COR-L47 (cell line): Measurements from ENCODE around the gene RNF169.
A peak's percentile ranks its signal among the peaks of the same experiment; 100 is the strongest.
"Not testable (repeated sequence)": the region's sequence is repeated elsewhere in the genome, so short reads cannot be mapped to it uniquely, and the experiment has no call there.

Experiments
- DNase-seq: peaks from one replicate; lab custom pipeline; 2025; lab: John Stamatoyannopoulos, UW

RNF169 gene

DNA sequence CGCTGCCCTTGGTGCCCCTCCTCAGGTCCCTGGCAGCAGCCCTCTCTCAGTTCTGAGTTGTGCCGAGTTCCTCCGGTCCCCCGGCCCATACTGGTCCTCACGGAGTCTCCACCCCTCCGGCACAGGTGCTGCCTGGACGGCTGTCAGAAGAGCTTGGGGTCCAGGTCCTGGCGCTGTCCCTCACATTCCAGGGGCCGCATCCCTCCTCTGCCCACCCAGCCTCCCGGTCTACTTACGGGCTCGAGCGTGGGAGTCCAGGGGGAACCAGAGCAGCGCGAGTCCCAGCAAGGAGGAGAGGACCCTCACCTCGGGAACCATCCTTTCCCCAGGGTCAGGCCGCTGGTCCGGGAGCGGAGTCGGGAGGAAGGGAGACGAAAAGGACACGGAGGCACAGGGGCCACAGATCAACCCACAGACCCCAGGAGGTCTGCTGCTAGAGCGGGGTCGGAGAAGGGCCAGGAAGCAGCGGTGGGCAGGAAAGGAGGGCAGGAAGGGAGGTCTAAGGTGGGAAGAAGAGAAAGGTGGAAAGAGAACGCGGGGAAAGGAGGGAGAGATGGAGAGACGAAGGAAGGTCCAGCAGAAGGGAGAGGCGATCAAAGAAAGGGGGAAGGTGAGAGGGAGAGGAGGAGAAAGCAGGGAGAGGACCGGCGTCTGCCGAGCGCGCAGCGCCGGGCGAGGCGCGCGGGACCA is 17.9 kb upstream of the RNF169 start:
- DNase-seq, result no peak

DNA sequence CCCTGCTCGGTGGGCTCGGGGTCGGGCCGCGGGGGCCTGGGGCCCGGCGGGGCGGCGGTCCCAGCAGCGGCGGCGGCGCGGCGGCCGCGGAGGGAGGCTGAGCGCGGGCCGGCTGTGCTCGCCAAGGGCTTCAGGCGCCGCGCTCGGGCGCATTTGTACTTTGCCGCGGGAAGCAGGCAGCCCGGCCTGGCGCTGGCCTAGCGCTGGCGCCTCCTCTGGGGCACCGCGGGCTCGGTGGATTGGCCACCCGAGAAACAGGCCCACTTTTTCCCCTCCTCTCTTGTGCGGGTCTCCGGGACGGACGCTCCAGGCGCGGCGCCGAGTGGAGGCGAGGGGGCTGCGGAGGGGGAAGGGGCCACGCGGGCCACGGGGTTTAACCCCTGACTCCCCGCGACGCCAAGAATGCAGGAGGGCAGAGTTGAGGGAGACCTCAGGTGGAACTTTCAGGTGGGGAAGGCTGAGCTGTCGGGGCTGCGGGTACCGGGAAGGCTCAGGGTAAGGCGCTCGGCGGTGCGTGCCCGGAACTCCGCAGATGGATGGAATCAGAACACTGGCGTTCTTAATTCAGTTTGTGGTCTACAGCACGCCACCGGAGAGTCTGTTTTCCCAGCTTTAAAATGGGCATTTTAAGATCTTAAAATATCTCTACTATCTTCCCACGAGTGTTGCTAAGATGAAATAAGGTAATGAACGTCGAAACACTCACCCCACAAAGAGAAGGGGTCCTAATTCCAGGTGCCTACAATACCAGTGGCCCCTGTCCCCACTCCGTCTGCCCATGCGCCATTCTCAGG is 17.2 kb upstream of the RNF169 start, which contains the start of gene CHRDL2:
TSS of gene CHRDL2 (minus strand) at position 126 of the 794 bp plus-strand sequence. CDS start 538 bp downstream, outside the sequence.
- no peak for DNase-seq

DNA sequence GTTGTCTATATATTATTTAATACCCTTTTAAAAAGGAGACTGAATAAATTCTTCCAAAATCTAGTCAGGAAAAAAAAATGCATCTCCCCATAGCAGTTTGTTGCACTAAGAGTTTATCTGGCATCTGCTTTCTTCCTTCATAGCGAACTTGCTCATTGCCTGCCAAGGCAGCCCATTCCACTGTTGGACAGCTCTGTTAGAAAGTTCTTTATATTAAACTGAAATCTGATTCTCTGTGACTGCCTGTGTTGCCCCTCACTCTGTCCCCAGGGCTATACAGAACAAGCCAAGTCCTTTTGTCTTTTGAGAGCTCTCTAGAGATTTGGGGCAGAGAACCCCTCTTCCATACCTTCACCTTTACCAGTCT is 14.1 kb upstream of the RNF169 start:
- DNase-seq, result no peak

DNA sequence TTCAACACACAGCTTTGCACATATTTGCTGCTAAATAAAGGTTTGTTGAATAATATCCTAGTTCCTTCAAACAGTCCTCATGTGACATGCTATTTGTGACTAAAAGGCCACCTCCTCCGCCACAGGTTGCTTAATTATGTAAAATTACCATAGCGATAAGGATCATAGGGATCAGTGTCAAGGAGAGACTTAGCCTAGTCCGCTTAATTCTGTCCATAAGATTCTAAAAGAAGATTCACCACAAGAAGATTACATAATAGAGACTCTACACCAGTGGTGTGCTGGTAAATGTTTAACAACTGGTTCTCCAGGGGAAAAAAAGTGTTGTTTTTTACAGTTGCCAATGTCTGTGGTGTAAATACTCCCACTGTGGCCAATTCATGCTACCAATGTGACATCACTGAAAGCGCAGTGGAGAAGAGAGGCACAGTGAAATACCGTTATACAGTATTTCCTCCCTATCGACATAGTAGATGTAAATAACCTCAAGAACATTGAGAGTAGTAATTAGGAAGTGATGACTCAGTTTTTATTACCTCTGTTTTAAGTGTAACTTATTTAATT is 13.2 kb upstream of the RNF169 start:
- no peak for DNase-seq

DNA sequence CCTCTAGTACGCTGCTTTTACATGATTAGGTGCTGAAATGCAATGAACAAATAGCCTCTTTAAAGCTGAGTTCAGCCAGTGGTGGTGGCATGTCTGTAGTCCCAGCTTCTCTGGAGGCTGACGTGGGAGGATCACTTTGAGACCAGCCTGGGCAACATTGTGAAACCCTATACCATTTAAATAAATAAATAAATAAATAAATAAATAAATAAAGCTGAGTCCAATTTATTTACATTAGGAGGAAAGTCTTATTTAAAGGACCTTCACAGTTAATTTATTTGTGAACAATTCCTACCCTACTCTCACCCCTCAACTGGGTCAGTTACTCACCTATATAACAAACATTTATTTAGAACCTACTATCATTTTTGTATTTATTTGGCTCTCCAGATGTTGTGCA is 12.6 kb upstream of the RNF169 start:
- no peak for DNase-seq

DNA sequence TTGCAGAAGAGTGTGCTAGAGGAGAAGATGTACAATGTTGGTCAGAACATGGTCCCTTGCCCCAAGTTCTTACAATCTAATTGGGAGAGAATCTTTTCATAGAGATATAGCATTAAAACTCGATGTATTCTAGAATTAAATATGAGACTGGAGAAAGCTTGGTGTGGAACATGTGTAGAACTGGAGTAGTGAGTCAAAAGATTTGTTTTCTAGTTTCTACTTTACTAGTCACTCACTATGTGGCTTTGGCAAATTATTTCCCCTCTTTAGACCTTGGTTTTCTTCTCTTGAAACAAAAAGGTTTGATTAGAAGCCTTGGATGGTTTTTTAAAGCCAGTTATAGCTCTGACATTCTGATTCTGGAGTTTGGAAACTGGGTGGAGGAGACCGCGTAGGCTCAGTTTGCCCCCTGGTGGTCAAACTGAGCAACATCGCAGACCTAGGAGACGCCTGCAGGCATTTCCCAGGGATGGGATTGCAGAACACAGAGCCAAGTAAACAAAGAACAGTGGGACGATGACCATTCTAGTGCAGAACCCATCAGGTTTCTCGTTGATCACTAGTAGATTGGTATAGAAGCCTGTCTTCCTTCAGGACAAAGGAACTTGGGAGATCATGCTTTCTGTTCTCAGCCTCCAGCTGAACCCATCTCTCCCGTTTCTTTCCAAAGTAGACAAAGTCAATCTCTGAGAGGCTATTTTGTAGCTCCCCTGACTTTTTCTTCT is 8.9 kb upstream of the RNF169 start:
- peak; percentile 35 for DNase-seq

DNA sequence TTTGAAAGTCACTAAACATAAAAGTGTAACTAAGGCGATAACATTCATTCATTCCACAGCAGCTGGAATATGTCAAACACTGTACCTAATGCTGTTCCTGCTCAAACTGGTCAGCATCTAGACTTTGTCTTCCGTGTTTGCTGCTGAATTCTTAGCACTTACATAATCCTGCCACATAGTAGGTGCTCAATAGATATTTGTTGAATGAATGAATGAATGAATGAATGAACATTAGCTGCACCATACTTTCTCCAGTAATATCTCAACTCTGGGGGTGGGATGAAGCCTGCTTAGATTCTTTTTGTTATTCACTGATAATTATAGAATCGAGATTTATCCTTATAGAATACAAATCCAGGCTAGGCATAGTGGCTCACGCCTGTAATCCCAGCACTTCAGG is 6.6 kb upstream of the RNF169 start:
- DNase-seq, result no peak

DNA sequence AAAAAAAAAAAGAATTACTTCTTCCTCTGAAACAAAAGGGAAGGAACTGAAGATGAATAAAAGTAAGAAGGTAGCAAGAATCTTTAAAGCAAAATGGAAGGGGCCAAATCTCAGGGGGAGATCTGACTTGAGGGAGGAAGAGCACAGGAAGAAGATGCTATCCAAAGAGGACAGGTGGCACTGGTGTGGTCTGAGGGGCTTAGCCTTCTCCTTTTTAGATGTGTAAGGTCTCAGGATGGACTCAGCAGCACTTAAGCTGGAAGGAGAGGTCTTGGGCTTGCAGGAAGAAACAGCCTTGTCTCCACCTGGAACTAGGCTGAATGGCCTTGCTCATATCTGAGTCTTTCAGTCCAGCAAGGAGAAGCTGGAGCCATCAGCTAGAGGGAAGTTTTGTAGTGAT is 5.0 kb upstream of the RNF169 start:
- no peak for DNase-seq

DNA sequence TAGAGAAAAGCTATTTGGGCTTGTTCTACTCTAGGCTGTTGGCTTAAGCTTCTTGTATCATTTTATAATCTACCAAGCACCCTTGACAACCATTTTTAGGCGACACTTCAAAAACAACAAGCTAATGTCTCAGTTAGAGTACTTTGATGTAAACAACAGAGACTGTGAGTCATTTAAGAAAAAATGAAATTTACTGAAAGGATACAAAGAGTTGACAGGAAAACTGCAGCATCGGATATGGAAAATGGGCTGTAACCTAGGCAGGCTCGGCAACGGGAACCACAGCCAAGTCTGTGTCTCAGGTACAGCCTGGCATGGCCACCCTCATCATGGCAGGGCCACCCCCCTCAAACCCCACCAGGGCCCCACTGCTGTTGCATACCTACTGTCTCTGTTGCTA is 4.4 kb upstream of the RNF169 start:
- DNase-seq, result no peak

DNA sequence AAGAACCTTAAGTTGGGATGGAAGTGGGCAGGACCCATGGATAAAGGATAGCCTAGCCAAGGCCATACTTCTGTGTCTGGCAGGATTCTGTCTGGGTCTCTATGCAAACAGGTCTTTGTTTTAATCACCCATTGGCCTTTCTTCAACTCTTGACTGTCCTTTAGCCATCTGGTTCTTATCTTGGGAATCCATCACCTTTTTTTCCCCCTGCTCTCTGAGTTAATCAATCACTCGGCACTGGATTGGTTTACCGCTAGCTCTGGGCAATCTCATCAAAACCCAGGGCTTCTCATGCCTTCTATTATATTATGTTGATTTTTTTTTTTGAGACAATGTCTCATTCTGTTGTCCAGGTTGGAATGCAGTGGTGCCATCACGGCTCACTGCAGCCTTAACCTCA is 1.8 kb upstream of the RNF169 start:
- no peak for DNase-seq

DNA sequence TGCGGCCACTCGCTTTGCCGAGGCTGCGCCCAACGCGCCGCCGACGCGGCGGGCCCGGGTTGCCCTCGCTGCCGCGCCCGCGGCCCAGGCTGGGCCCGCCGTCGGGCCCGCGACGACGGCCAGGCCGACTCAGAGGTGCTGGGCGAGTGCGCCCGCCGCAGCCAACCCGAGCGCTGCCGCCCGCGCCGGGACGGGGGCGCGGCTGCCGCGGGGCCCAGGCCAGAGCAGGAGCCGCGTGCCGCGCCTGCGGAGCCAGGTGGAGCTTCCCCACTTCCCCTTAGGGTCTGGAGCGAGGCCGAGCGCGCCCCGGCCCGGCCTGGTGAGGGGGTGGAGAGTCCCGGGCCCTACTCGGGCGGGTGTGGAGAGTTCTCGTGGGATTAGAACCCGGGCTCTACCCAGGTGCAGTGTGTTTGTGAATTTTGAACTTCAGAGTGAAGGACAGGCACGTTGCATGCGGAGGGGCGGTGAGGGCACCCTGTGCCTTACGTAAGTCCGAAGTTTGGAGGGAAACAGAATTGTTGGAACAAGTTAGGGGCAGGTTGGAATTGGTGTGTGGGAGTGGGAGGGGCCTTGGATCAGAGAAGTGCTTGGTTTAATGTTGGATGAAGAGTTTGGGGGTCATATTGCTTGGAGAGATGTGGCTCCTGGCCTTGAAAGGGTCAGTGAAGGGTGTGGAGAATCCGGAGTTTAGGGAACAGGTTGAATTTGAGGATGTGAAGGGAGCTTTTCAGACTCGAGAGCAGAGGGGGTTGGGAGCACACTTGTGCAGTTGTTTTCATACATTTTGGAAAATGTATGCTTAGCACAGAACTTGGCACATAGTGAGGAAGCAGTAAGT is 697 bp downstream of the RNF169 start:
- peak; percentile 10 for DNase-seq

DNA sequence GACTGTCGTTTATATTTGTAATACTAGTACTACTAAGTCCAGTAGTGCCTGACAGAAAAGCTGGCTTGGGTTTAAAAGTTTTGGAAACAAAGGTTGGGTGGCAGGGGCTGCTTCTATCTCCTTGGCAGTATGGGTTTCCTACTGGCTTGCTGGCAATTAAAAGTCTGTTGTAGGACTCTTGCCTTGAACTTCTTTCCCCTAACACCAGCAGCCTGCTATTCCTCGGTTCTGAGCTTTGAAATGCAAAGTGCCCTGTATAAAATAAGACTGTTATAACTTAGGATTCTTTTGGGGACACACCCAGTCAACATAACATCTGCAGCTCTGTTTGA is 1.3 kb downstream of the RNF169 start:
- no peak for DNase-seq

DNA sequence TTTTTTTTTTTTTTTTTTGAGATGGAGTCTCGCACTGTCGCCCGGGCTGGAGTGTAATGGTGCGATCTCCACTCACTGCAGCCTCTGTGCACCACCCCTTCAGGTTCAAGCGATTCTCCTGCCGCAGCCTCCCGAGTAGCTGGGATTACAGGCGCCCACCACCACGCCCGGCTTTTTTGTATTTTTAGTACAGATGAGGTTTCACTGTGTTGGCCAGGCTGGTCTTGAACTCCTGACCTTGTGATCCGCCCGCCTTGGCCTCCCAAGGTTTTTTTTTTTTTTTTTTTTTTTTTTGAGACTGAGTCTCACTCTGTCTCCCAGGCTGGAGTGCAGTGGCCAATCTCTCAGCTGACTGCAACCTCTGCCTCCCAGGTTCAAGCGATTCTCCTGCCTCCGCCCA is 1.9 kb downstream of the RNF169 start:
- DNase-seq, result not testable (repeated sequence)

DNA sequence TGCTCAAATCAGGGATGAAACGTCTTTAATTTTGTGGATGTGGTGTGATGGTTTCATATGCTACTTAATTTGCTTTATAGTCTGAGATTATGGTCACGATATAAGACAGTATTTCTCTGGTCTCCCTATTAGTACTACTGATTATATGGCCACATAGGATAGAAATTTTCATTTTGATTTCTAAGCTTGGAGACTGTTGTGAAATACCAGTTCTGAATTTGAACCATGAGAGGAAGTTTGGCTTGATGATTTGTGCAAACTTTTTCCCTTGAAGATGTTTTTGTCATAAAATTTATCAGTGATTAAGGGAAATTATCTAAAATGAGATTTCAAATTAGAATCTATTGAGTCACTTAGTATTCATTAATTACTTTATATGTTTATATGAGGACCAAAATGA is 2.7 kb downstream of the RNF169 start:
- DNase-seq, result no peak

DNA sequence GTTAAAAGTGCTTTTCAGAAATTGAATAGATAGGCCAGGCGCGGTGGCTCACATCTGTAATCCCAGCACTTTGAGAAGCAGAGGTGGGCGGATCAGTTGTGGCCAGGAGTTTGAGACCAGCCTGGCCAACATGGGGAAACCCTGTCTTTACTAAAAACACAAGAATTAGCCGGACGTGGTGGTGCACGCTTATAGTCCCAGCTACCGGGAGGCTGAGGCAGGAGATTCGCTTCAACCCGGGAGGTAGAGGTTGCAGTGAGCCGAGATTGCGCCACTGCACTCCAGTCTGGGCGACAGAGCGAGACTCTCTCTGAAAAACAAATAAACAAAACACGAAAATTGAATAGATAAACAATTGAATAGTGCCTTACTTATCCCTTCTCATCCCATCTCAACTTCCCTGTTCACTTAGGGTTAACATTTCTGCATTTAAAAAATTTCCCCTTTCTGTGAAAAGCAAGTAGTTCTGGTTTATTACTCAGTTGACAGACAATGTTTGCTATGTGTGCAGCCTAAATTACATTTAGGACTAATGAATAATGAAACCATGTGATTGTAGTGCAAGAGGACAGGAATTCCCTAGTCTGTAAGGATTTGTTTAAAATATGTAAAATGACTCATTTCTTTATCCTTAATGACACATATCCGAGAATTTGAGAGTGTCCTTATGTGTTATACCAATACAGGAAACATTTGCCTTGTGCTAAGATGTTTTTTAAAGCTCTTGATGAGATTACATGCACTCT is 6.0 kb downstream of the RNF169 start:
- DNase-seq, result no peak

DNA sequence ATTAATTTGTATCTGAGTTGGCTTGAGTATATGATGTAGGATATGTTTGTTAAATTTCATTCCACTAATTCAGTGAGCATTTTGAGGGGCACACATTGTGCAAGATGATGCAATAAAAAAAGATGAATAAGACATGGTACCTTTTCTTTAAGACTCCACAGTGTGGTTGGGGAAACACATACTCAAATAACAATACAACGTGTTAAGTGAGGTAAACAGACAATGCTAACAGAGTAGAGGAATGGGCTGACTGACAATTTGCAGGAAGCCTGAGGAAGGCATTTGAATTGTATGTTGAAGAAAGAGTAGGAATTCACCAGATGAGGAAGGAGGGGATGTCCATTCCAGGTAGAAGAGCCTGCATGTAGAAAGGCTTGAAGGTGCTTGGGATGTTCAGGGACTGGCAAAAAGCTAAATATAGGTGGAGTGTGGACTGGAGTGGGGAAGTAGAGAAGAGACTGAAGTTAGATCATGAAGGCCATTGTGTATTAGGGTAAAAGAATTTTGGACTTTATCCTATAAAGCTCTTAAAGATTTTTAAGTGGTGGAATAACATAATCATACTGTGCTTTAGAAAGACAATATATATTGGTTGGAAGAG is 6.8 kb downstream of the RNF169 start:
- DNase-seq, result no peak

DNA sequence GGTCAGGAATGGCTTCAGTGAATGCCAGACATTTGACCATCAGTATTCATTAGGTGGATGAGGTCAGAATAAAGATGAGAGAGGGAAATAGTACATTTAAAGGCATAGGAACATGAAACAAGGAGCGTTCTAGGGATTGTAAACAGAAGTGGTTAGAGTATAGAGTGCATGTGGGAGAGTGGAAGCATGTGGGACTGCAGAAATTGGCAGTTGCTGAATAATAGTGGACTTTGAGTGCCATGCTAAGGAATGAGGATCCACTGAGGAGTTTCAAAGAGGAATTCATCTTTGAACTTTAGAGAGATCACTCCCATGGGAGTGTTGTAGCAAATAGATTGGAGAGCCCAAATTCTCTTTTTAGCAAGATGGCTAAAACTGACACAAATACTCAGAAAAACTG is 7.9 kb downstream of the RNF169 start:
- no peak for DNase-seq

DNA sequence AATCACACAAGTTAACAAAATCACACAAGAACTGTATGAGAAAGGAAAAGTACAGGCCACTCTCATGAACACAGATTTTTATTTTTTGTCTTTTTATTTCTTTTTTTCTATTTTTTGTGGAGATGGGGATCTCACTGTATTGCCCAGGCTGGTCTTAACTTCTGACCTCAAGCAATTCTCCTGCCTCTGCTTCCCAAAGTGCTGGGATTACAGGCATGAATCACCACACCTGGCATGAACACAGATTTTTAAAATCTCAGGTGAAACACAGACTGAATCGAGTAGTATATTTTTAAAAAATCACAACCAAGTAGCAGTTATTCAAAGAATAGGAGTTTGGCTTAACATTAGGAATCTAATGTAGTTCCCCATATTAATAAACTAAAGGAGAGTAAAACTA is 18.3 kb downstream of the RNF169 start:
- no peak for DNase-seq

DNA sequence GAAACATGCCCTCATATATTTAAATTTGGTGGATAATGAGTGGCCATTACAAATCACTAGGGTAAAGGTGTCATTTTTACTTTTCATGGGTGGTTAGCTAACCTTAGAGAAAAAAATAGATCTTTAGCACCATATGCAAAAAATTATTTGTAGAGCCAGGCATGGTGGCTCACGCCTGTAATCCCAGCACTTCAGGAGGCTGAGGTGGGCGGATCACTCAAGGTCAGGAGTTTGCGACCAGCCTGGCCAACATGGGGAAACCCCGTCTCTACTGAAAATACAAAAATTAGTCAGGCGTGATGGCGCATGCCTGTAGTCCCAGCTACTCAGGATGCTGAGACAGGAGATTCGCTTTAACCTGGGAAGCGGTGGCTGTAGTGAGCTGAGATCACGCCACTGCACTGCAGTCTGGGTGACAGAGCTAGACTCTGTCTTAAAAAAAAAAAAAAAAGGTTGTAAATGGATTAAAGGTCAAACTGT is 19.6 kb downstream of the RNF169 start:
- not testable (repeated sequence) for DNase-seq

DNA sequence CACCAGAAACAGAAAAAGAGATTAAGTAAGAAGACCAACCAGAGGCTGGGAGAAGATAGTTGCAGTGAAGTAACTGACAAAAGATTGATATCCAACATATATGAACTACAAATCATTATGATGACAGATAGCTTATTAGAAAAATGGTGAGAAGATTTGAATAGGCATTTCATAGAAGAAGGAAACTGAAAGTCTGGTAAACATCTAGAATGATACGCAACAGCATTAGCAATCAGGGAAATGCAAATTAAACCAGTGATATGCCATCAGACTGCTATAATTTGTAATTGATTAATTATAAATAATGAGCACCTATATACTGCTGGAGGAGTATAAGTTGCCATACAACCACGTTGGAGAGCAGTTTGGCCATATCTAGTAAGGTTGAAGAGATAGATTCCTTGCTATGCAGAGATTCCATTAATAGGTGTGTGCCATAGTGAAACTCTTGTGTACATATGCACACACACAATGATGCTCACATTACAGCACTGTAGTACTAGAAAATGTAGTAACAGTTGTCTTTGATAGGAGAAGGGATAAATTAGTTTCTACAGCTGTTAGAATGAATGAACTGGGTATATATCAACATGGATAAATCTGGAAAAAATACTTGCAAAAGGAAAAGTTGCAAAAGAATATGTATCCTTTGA is 20.5 kb downstream of the RNF169 start:
- no peak for DNase-seq
